HG02678 (cell line): ENCODE data around the gene TVP23A.
"Not testable (repeated sequence)": the region's sequence is repeated elsewhere in the genome, so short reads cannot be mapped to it uniquely, and the experiment has no call there.

Experiments used
- ATAC-seq: cut with Tn5 transposase; IDR thresholded peaks from one replicate; pipeline ENCODE4 v1.9.1; 2021; ENCODE audit warnings: mild to moderate bottlenecking, moderate library complexity; ENCODE audit not compliant: unreplicated experiment

Gene TVP23A

DNA sequence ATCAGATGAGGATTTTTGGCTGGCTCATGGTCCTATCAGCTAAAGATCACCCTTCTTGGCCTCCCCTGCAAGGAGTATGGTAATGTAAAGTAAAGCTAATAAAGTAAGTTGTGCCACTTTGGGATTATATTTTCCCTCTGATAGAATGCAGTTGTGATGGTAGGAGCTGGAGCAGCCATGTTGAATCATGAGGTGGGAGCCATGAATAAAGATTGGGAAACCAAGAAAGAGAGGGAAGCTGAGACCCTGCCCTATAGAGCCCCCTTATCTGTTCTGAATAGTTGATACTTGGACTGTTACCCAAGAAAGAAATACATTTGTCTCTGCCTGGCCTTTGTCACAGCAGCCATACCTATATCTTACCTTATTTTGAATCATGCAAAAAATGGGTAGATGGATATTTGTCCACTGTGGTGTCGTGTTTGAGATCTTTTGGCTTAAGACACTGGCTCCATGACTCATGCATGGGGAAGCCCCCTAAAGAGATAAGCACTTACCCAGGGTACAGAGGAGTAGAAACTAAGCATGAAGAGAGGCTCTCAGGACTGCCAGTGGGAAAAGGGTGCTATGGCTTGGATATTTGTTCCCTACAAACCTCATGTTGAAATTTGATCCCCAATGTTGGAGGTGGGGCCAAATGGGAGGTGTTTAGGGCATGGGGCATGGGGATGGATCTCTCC lies 17.7 kb upstream of the TVP23A start:
- no peak for ATAC-seq

DNA sequence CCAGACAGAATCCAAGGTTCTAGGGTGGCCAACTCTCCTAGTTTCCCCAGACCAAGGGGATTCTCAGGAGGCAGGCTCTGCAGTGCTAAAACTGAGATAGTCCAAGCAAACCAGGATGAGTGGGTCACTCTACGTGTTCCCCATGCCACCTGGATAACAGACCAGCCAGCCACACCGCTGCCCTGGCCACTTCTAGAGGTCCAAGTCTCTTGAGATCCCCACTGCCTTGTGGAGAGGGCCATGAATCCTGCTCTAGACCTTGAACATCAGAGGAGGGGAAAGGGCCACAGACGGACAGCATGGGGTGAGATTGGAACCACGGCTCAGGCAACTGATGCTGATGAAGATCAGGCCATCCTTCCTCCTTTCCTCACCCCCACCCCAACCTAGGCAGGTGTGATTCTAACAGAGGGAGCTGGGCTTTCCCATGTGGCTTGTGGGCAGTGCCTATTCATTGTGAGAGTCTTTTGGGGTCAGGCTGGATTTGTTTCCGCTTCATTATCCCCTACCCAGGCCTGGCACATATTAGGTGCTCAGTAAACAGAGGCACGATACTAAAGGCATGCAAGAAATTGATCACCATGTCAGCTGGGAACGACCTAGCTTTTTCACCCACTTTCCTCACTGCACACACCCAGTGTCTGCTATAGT lies 16.8 kb upstream of the TVP23A start:
- ATAC-seq, result peak; percentile 61

DNA sequence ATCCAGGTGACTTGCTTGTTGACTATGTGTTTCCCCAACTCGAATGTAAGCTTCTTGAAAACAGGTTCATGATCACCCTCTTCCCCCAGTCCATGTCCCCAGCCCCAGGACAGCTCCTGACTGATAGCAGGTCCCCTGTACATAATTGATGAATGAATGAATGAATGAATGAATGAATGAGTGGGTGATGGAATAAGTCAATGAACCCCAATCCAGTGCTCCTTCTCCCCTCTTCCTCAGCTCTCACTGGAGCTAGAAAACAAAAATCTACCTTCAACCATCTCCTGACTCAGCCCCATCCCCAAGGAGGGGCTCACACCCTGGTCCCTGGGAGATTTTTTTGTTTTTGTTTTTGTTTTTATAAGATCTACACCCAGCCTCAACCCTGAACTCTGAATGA lies 16.2 kb upstream of the TVP23A start:
- ATAC-seq, result no peak

DNA sequence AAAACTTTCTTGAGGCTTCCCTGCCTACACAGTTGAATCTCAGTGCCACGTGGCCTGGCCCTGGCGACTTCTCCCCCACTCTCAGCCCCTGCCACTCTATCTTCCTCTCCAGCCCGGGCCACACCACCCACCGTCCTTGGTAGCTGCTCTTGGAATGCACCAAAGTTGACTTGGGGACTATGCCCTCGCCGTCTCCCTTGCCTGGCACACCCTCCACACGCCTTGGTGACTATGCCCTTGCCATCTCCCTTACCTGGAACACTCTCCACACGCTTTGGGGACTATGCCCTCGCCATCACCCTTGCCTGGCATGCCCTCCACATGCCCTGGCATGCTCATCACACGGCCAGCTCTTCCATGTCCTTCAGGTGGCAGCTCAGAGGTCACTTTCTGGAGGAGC lies 15.5 kb upstream of the TVP23A start:
- no peak for ATAC-seq

DNA sequence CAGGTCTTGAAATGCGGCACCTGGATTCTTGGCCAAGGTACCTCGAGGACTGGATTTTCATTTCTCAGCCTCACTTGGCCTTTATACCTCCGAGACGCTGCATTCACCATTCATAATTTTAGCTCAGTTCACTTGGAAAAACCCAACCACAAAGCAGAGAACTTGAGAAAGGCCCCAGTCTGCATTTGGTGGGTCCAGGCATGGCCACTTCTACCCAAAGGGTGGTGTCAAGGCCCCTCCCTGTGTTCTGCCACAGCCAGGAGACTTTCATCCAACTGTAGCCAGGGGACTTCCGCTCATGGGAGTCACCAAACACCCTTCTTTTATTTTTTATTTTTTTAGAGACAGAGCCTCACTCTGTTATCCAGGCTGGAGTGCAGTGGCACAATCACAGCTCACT lies 14.7 kb upstream of the TVP23A start:
- no peak for ATAC-seq

DNA sequence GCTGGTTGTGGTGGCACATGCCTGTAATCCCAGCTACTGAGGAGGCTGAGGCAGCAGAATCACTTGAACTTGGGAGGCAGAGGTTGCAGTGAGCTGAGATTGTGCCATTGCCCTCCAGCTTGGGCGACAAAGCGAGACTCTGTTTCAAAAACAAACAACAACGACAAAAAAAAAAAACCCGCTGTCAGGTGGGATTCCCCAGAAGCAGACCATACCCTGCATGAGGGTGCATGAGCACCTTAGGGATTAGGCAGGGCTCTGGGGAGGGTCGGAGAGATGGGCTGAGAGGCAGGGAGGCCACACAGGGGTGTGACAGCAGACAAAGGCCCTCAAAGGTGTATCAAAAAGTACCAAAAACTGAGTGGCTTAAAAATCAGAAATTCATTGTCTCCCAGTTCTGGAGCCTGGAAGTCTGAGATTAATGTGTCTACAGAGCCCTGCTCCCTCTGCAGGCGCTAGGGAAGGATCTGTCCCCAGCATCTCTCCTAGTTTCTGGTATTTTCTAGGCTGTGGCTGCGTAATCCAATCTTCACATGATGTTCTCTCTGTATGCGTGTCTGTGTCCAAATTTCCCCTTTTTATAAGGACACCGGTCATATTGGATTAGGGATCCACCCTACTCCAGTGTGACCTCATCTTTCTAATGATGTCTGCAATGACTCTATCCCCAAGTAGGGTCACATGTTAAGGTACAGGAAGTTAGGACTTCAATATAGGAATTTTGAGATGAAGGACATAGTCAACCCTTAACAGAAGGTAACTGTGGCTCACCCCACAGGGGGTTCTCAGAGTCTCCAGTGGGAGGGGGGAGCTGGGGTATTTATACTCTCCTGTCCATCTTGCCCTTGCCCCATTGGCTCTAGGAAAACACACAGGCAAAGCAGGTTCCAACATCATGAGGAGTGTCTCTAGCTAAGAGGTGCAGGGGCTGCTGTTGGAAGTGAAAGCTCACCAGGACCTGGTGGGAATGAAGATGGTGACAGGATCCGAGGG lies 13.6 kb upstream of the TVP23A start:
- no peak for ATAC-seq

DNA sequence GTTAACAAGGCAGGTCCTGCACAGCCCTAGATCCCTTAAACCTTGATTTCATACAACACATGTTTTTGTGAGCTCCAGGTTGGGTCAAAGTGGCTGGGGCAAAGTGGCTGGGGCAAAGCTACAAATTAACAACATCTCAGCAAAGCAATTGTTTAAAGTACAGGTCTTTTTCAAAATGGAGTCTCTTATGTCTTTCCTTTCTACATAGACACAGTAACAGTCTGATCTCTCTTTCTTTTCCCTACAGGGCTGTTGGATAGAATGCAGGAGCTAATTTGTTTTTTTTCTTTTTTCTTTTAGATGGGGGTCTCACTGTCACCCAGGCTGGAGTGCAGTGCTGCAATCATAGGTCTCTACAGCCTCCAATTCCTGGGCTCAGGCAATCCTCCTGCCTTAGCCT lies 11.6 kb upstream of the TVP23A start:
- not testable (repeated sequence) for ATAC-seq

DNA sequence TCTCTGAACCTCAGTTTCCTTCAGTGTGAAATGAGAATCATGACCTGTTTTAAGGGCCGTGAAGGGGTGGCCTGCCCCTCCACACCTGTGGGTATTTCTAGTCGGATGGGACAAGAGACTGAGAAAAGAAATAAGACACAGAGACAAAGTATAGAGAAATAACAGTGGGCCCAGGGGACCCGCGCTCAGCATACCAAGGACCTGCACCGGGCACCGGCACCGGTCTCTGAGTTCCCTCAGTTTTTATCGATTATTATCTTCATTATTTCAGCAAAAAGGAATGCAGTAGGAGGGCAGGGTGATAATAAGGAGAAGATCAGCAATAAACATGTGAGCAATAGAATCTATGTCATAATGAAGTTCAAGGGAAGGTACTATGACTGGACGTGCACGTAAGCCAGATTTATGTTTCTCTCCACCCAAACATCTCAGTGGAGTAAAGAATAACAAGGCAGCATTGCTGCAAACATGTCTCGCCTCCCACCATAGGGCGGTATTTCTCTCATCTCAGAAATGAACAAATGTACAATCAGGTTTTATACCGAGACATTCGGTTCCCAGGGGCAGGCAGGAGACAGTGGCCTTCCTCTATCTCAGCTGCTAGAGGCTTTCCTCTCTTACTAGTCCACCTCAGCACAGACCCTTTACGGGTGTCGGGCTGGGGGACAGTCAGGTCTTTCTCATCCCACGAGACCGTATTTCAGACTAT lies 10.9 kb upstream of the TVP23A start:
- not testable (repeated sequence) for ATAC-seq

DNA sequence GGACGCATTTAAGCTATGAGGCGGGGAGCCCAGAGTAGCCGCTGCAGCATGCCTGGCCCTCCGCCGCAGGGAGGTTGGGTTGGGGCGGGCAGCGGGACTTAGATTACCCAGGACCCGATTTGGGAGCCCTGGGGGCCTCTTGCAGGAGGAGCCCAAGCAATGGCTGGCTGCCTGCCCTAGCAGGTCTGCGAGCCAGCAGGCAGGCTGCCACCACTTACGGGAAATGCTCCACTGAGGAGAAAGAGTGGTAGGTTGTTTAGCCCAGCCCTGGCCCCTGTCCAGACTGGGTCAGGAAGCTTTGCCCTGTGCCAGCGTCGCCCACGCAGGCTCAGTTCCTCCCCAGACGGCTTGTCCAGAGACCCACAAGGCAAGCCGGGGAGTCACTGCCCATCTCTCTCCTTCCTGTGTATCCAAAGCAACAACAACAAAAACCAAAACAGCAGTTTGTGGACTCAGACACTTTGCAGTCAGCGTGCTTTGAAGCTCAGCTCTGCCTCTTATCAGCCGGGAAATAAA lies 10.3 kb upstream of the TVP23A start:
- ATAC-seq, result no peak

DNA sequence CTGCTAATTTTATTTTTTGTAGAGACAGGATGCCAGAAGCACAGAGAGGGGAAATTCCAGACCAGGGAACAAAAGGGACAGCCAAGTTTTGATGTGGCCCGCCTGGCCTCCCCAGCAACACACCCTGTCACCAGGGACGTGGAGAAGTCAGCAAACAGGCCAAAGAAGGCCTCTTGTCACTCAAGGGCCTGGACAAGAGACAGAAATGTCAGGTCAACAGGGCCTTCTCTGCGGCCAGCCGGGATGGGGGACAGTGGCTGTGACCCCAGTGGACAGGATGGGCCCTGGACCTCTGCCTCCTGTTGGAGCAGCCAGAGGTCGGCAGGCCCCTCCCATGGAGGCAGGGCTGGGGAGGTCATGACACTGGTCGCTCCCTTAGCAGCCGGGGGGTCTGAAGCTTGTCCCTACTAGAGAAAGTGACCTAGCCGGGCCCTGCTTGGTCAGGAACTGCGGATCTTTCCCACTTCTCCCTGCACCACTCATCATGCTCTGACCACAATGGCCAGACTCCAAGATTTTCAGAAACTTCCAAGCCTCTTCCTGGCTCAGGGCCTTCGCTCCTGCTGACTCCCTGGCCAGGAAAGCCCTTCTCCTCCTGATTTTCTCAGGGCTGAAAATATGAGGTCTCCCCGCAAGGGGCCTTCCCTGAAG lies 9.2 kb upstream of the TVP23A start:
- no peak for ATAC-seq

DNA sequence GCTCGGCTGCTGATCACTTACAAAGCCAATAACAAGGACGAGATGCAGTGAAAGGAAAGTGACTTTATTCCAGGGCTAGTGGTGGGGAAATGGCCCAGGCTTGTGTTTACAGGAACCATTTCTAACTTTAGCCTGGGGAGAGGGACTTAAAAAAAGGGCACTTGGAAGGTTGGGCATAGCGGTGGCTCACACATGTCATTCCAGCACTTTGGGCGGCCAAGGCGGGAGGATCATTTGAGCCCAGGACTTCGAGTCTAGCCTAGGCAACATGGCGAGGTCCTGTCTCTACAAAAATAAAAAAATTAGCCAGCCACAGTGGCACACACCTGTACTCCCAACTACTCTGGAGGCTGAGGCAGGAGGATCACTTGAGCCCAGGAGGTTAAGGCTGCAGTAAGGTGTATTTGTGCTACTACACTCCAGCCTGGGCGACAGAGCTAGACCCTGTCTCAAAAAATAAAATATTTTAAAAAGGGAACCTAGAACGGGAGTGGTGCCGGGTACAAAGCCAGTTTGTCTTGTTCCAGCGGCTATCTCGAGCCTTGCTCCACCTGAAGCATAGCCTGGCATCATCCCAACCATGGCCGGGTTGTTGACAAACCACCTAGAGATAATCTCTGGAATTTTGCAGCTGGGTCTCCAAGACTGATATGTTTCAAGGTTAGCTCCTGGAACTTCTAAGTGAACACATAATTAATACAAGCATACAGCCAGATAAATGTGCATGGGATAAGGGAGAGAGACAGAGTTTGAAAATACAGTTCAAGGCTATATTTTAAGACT lies 5.7 kb upstream of the TVP23A start:
- ATAC-seq, result no peak

DNA sequence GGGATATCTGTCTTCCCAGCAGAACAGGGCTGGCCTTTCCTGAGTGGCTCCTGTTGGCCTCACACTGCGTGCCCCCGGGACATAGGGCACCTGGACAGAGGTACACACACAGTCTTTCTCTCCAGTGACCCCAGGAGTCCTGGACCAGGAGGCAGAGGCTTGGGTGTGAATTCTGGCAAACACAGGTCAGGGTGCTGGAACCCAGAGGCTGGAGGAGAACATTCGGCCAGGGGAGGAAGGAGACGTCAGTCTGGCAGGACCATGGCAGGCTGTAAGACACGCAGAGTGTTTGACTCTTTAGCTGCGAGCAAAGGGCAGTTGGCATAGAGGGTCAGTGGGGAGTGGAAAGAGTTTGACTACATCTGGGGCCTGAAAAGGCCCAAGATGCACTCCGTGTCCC lies 4.1 kb upstream of the TVP23A start:
- ATAC-seq, result no peak

DNA sequence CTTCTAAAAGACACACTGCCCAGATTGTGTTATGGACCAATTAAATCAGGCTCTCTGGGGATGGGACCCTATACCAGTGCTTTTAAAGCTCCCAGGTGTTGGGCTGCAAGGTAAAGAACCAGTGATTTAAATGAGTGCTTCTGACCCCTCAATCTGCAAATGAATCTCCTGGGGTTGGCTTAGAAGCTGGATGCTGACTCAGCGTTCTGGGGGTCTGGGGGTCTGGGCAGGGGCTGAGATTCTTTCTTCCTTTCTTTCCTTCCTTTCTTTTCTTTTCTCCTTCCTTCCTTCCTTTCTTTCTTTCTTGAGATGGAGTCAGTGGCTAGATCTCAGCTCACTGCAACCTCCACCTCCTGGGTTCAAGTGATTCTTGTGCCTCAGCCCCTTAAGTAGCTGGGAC lies 2.0 kb upstream of the TVP23A start:
- ATAC-seq, result no peak

DNA sequence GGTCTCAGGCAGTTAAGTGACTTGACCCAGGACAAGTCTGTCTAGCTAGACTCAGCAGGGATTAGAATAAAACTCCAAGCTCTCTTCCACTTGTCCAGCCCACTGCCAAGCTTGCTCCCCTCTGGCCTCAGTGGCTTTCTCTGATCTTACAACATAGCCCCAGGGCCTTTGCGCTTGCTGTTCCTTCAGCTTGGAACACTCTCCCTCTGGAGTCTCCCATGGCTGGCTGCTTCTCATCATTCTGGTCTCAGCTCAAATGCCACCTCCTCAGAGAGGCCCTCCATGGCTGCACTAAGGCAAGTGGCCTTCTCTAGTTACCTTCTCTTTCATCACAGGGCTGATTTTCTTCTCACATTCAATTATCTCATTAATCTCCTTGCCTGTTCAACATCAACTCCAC lies 1.1 kb downstream of the TVP23A start:
- no peak for ATAC-seq

DNA sequence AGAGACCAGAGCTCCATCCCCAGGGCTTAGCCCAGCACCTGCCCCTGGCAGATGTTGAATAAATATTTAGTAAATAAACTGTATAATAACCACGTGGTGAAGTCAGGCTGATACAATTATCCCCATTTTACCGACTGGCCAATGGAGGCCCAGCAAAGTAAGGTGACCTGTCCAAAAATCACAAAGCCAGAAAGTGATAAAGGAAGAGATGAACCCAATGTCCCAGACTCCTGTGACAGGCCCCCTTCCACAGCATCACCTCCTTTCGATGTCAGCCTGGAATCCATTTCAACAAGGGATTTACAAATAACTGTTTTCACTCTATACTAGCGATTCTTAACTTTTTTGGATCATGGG lies 5.5 kb downstream of the TVP23A start:
- ATAC-seq, result no peak

DNA sequence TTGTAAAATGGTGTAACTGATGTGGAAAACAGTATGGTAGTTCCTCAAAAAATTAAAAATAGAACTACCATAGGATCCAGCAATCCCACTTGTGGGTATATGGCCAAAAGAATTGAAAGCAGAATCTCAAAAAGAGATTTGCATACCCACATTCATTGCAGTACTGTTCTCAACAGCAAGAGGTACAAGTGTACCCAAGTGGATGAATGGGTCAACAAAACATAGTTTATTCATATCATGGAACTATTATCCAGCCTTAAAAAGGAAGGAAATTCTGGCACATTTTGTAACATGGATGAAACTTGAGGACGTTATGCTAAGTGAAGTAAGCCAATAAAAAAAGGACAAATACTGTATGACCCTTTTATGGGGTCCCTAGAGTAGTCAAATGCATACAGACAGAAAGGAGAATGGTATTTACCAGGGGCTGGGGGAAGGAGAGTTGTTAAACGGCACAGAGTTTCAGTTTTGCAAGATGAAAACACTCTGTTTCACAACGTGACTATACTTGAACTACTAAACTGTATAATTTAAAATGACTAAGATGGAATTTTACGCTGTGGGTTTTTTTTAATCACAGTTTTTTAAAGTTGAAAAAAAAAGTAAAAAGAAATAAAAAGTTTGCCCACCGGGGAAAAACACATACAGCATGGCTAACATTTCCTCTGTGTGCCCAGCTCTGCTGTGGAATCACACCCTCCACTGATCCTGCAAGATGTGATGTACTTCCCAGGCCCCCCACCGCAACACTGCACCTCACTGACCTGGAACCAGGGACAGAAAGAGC lies 6.1 kb downstream of the TVP23A start:
- ATAC-seq, result peak; percentile 68

DNA sequence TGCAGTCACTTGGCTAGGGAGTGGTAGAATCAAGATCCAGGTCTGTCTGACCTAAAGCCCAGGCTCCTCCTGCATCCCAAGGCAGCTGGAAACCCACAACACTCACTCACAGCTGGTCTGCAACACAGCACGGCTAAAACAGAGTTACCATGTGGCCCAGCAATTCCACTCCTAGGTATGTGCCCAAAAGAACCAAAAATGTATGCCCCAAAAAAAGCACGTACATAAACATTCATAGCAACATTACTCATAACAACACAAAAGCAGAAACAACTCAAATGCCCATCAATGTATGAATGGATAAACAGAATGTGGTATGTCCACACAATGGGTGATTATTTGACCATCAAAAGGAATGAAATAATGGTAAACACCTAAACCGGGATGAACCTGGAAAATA lies 8.9 kb downstream of the TVP23A start:
- ATAC-seq, result no peak

DNA sequence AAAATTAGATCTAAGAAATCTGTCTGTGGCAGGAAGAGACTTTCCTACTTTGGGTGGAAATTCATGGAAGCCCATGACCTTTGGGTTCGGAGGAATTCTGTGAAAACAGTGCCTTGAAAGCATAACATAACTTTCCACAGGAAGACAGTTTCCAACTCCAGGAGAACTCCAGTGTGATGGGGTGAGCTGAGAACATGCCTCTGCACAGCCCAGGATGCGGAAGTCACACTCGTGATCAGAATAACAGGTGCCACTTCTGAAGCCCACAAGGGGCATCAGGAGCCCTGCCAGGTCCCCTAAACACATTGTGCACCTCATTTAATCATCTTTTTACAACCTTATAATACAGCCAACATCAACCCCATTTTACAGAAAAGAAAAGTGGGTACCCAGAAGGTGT lies 9.7 kb downstream of the TVP23A start:
- ATAC-seq, result no peak

DNA sequence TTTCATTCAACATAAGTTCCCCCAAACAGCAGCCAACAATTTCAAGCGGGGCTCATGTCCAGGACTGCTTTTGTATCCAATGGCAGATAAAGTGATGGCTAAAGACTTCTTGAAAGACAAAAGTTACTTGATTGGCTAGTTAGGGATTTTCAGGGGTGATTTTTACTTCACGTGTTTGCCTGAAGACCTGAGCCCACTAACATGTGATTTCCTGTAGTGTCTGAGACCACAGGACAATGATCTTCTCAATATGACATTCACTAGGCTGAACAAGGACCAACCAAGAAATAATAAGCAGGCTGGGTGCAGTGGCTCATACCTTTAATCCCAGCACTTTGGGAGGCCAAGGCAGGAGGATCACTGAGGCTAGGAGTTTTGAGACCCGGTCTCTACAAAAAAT lies 10.4 kb downstream of the TVP23A start:
- no peak for ATAC-seq
